MM.1S (cell line): ENCODE results near the gene CAST.
"Not testable (repeated sequence)": the region's sequence is repeated elsewhere in the genome, so short reads cannot be mapped to it uniquely, and the experiment has no call there.

Experiments used
- EZH2 ChIP-seq: fragments of 300-600 bp; sonication (generic); optimal IDR thresholded peaks from 2 replicates; pipeline ENCODE3; 2017; ENCODE audit warnings: low read depth, mild to moderate bottlenecking, antibody characterized with exemption, low read length, mixed read lengths
- EZH2phosphoT487 ChIP-seq: fragments of 300-600 bp; sonication (generic); IDR thresholded peaks from 2 replicates; pipeline ENCODE4 v1.6.1; 2018; ENCODE audit warnings: antibody characterized with exemption, low read length
- TF ChIP-seq, protein P1 (sequence below): fragments of 300-600 bp; sonication (generic); IDR thresholded peaks from 2 replicates; pipeline ENCODE4 v1.5.1; 2016; ENCODE audit warnings: antibody characterized with exemption, low read length, mixed read lengths

GRCh38 chr5:96801718-96802117 is 139.5 kb downstream of the CAST start:
- TF ChIP-seq, protein P1, sequence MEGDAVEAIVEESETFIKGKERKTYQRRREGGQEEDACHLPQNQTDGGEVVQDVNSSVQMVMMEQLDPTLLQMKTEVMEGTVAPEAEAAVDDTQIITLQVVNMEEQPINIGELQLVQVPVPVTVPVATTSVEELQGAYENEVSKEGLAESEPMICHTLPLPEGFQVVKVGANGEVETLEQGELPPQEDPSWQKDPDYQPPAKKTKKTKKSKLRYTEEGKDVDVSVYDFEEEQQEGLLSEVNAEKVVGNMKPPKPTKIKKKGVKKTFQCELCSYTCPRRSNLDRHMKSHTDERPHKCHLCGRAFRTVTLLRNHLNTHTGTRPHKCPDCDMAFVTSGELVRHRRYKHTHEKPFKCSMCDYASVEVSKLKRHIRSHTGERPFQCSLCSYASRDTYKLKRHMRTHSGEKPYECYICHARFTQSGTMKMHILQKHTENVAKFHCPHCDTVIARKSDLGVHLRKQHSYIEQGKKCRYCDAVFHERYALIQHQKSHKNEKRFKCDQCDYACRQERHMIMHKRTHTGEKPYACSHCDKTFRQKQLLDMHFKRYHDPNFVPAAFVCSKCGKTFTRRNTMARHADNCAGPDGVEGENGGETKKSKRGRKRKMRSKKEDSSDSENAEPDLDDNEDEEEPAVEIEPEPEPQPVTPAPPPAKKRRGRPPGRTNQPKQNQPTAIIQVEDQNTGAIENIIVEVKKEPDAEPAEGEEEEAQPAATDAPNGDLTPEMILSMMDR, result not testable (repeated sequence)
- TF ChIP-seq EZH2phosphoT487, EZH2: not testable (repeated sequence)
